Measurements from ENCODE around the gene TMEM238L.
"Not testable (repeated sequence)": the region's sequence is repeated elsewhere in the genome, so short reads cannot be mapped to it uniquely, and the experiment has no call there.

TMEM238L gene

GRCh38 chr17:10803830-10804475, at the start of gene TMEM238L:
TMEM238L (minus strand) TSS chr17:10804099; CDS start chr17:10803963, 136 bp downstream.
- DNase-seq (ENCODE audit: low read depth) = no peak

GRCh38 chr17:10846636-10847035, 42.7 kb upstream of the TMEM238L start:
- not testable (repeated sequence) for DNase-seq (ENCODE audit: low read depth)

- DNase-seq (ENCODE audit: low read depth) = no peak
Measured at GRCh38 chr17:10845388-10845751, 41.5 kb upstream of the TMEM238L start.

GRCh38 chr17:10844621-10845387, 40.9 kb upstream of the TMEM238L start:
- peak; percentile 36 for DNase-seq (ENCODE audit: low read depth)

- DNase-seq (ENCODE audit: low read depth) = no peak
Measured at GRCh38 chr17:10843811-10844210, 39.9 kb upstream of the TMEM238L start.

GRCh38 chr17:10842658-10843057, 38.8 kb upstream of the TMEM238L start:
- no peak for DNase-seq (ENCODE audit: low read depth)

GRCh38 chr17:10838682-10839081, 34.8 kb upstream of the TMEM238L start:
- DNase-seq (ENCODE audit: low read depth) = no peak

GRCh38 chr17:10837921-10838320, 34.0 kb upstream of the TMEM238L start, which contains the start of gene PIRT:
PIRT (minus strand) TSS chr17:10838087; CDS start chr17:10825645, 12,442 bp downstream.
- DNase-seq (ENCODE audit: low read depth) = no peak

- DNase-seq (ENCODE audit: low read depth) = no peak
Measured at GRCh38 chr17:10836966-10837590, 33.2 kb upstream of the TMEM238L start.

- no peak for DNase-seq (ENCODE audit: low read depth)
Measured at GRCh38 chr17:10836145-10836544, 32.2 kb upstream of the TMEM238L start.

GRCh38 chr17:10831696-10832095, 27.8 kb upstream of the TMEM238L start:
- DNase-seq (ENCODE audit: low read depth) = no peak

- DNase-seq (ENCODE audit: low read depth) = no peak
Measured at GRCh38 chr17:10827898-10828552, 24.1 kb upstream of the TMEM238L start.

GRCh38 chr17:10824874-10825273, 21.0 kb upstream of the TMEM238L start:
- DNase-seq (ENCODE audit: low read depth) = no peak

GRCh38 chr17:10821770-10822169, 17.9 kb upstream of the TMEM238L start:
- no peak for DNase-seq (ENCODE audit: low read depth)

- no peak for DNase-seq (ENCODE audit: low read depth)
Measured at GRCh38 chr17:10821054-10821453, 17.2 kb upstream of the TMEM238L start.

GRCh38 chr17:10815319-10815718, 11.4 kb upstream of the TMEM238L start:
- no peak for DNase-seq (ENCODE audit: low read depth)

- no peak for DNase-seq (ENCODE audit: low read depth)
Measured at GRCh38 chr17:10814075-10814474, 10.2 kb upstream of the TMEM238L start.

- no peak for DNase-seq (ENCODE audit: low read depth)
Measured at GRCh38 chr17:10812674-10813073, 8.8 kb upstream of the TMEM238L start.

GRCh38 chr17:10809605-10810004, 5.7 kb upstream of the TMEM238L start:
- DNase-seq (ENCODE audit: low read depth) = no peak

GRCh38 chr17:10807704-10808128, 3.8 kb upstream of the TMEM238L start:
- DNase-seq (ENCODE audit: low read depth) = no peak

- no peak for DNase-seq (ENCODE audit: low read depth)
Measured at GRCh38 chr17:10806545-10807262, 2.8 kb upstream of the TMEM238L start.

- DNase-seq (ENCODE audit: low read depth) = no peak
Measured at GRCh38 chr17:10805911-10806310, 2.0 kb upstream of the TMEM238L start.

Measured in stimulated activated CD8-positive, alpha-beta memory T cell treated with anti-CD3 and anti-CD28 coated beads, Interleukin-7, amount 100 ng/mL, for 24 hours (primary cell).